ENCODE measurements around the gene MVB12B.

Gene MVB12B

DNA sequence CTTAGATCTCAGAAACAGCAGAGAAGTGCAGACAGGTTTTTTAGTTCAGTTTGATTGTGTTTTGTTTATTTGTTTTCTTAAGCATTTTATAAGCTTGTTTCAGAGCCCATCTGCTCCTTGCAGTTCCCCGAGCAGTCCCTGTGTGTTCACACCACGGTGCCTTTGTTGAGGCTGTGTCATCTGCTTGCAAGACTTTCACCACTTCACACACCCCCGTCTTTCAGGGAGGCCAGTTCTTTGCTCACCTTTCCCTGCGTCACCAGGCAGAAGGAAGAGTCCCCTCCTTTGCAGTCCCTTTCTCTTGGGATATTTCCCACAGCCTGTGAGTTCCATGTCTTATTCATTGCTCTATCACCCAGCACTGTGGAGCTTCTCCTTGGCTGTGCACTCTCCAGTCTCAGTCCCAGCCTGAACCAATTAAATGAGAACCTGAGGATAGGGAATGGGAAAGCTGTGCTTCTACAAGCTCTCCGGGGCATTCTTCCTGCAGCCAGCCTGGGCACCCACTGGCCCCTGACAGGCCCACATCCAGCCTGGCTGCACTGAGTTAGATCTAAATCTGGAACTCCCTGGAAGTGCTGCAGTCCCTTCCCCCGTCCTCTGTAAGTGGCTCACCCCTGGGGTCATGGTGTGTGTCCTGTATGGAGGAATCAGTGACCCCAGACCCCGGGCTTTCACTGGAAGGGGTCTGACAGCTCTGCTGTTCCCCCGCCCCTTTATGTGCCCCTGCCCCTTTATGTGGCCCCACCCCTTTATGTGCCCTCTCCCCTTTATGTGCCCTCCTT lies 5.5 kb downstream of the MVB12B start:
- no peak for DNase-seq (ENCODE audit: low spot score)

DNA sequence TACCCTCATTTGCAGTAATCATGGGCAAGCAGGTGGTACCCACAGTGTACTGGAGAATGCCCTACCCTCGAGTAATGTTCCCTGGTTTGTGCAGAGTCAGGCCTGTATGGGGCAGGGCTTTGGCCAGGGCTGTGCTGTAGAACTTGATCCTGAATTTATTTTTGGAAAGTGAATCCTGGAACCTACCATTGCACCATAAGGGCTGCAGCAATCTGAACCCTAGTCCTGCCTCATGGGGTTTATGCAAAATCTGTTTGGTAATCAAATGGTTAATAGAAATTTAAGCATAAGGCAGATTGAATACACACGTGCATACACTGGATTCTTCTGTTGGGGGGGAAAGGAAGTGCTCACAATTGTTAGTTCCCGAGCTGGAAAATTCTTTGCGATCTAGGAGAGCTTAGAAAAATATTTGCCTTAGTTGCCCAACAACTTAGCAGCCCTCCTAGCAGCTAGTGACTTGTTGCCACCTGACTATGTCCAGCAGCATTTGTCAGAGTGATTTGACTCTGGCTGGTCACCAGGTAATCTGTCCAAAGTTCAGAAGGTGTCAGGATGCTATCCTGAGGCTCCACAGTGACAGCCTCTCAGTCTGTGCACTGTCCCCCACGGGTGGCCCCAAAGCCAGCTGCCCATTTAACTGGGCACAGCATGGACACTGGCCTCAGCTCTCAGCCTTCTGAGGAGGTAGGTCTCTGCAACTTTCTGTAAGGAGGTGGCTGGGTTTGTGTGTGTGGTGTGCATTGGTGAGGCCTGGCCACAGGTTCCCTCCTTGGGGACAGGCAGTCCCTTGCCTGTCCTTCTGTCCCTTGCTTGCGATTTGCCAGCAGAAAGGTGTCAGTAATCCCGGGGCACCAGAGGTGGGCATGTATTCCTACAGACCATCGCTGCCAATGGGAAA lies 8.3 kb downstream of the MVB12B start:
- DNase-seq (ENCODE audit: low spot score), result no peak

DNA sequence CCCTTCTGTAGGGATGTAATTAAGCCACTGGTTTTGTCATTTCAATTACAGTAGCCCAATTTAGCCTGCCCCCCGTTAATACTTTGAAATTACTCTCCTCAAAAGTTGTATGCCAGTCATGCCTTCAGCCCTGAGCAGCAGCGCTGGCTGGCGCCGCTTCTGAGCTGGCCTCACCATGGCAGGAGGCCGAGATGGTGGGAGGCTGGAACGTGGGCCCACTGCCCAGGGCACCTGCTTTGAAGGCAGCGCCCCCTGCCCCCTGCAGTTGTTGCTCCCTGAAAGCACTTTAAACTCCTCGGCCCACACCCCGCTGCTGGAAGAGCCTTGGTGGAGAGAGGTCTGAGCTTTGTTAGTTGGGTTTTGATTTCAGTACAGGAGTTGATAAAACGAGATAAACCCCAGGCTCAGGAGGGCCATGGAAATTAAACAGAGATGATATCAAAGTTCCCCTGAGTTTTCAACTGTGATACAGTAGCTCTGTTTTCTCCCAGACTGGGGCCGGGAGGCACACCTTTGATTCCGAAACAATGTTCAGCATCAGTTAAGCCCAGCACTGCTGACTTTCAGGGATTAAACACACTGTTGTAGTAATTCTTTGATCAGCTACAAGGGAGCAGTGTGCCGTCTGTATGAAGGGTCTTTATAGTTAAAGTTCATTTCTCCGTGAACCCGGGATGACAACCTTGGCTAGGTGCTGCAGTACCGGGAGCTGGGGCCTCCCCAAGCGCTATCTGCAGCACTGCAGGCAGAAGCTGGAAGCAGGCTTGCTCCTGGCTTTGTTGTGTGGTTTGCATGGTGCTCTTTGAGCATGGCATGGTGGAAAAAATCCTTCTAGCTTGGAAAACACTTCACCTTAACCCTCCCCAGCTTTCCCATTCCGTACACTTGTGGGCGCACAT lies 9.5 kb downstream of the MVB12B start:
- DNase-seq (ENCODE audit: low spot score), result no peak

DNA sequence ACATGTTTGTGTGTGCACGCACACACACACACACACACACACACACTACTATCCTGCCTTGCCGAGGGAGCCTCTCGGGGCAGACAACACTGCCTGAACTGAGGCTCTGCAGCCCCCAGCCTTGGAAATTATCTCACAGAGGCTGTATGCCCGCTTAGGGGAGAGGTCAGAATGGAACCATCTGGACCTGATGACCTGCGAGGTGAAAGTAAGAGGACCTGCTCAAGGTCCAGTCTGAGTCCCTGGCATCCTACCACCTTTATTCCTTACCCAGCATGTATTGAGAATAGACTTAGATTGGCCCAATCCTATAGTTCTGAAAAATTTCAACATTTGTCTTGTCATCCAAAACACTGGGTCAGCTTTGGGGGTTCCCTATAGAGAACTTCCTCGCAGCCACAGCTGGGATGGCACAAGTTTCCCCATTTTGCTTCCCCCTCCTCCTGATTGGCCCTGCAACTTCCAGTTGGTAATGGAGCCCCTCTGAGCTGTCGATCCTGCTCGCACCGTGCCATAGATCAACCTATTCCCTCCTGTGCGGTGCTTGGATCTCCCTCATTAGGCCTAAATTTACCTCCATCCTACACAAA lies 10.2 kb downstream of the MVB12B start:
- no peak for DNase-seq (ENCODE audit: low spot score)

DNA sequence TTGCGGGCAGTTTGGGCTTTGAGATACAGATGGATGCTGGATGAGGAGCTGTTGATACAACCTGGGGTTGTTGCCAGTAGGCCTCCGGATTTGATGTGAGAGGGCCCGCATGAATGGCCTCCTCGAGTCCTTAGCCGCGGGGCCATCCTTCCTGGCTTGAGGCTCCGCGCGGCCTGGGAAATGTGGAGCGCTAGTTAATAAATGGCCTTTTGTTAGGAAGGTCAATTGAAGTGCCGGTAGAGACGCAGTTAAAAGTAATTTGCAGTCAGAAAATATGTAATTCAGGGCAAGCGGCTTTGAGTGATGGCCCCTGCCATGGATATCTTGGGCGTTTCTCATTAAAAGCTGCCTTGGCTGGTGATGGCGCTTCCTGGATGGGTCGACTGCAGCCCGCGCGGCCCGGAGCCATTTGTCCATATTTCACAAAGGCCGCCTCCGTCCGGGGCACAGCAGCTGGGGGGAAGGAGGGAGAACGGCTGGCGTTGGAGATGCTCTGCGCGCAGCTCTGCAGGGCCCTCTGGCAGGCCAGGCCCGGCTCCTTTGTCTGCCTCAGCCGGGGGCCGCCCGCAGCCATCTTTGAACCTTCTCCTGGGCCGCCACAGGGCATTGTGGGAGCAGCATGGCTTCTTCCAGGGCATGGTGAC lies 11.2 kb downstream of the MVB12B start:
- no peak for DNase-seq (ENCODE audit: low spot score)

DNA sequence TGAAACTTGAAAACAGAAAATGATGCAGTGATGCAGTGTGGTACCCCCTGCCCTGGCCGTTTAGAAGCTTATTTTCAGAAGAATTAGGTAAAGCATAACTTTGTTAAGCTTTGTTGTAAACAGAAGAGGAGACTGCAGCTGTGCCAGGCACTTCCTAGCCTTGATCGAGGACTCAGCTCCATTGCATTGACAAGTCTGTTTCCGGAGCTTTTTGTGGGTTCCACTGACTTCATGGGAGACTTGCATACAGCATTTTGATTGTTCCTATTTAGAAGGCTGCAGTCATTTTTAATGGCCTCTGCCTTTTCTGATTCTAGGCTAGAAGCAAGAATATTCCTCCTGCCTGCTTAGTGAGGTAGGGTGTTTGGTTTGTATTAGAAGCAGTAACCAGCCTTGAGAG lies 12.3 kb downstream of the MVB12B start:
- no peak for DNase-seq (ENCODE audit: low spot score)

DNA sequence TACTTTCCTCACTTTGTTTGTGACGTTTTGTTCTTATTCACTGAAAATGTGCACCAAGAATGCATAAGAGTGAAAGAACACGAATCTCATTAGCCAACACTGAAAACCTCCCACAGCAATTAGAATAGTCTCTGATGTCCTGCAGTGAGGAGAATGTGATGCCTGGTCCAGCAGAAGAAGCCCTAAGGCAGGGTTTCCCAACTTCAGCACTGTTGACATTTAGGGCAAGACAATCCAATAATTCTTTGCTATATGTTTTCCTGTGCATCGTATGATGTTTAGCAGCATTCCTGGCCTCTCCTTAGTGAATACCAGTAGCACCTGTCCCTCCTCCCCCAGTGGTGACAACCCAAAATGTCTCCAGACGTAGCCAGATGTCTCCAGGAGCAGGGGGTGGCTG lies 14.8 kb downstream of the MVB12B start:
- no peak for DNase-seq (ENCODE audit: low spot score)

DNA sequence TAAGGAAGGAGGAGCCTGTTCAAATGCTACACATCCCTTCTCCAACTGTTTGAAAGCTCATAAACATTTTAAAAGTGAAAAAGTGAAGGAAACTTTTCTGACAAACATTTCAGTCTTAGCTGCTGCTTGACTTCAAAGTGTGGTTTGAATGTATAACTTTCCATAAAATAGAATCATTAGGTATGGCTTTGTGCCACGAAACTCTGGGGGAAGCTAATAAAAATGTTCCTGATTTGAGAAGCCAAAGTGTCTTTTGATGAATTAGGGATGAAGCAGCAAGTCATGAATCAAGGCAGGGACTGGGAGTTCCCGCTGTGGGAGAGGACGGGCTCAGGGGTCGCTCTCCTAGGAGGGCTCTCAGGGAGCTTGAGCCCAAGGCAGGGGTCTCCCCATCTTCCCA lies 15.3 kb downstream of the MVB12B start:
- DNase-seq (ENCODE audit: low spot score), result no peak

DNA sequence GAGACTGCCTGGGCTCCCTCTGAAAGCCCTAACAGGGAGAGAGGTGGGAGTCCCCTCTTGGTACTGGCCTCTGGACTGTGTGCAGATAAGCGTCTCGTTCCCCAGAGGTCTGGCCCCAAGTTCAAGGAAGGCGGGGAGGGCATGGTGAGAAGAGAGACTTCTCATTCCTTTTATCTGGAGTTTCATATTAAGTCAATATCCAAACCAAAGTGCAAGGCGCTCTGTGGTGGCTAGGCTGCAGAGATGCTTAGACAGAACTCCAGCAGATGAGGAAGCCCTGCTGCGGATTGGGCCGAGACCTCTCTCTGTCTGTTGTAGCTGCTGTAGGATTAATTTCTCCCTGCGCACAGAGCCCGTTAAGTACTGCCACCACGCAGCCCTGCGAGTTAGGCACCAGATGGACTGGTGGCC lies 16.0 kb downstream of the MVB12B start:
- DNase-seq (ENCODE audit: low spot score), result no peak

DNA sequence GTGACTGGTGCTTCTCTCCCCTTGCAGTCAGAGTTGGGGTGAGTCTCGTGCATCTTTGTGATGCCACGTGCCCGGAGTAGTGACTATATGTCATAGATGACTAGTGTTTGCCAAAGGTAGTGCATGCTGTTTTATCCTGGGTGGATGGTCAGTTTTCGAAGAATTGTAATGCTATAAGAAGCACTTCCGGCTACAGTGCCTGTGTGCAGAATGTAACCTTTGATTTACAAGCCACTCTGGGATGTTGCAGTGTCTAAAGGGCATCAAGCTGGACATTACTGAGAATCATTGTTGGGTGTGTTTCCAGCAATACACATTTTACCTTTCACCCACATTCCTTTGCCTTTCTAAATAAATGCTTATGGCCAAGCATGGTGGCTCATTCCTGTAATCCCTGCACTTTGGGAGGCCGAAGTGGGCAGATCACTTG lies 16.7 kb downstream of the MVB12B start:
- no peak for DNase-seq (ENCODE audit: low spot score)

DNA sequence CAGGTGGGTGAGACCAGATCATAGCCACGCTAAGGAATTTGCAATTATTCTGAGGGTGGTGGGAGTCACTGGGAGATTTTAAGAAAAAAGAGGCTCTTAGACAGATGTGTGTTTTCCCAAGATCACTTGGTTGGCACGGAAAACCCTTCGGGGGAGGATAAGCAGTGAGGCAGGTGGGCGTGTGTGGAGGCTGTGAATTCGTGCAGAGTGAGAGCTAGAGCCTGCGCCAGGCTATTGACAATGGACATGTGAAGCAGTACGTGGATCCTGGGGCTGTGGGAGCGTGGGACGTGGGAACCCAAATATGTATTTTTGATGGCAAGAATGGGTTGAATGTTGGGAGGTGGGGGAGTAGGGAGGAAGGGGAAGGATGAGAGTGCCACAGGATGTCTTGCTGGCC lies 19.4 kb downstream of the MVB12B start:
- no peak for DNase-seq (ENCODE audit: low spot score)

DNA sequence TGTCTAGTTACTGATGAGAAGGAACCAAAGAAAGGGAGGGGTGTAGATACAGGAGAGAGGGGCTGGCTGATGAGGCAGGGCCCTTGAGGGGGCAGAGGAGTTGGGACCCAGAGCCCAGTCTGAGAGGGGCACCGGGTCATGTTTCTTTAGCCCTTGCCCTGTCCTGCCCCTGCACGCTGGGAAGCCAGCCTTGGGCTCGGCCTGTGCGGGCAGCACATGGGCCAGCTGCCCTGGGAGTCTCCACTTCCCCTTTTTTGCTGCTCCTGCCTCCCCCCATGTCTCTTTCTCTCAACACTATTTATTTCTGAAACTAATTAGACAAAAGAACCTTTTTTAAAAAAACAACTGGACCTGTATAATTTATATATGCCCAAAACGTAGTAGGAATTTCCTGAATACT lies 20.5 kb downstream of the MVB12B start:
- DNase-seq (ENCODE audit: low spot score), result no peak

DNA sequence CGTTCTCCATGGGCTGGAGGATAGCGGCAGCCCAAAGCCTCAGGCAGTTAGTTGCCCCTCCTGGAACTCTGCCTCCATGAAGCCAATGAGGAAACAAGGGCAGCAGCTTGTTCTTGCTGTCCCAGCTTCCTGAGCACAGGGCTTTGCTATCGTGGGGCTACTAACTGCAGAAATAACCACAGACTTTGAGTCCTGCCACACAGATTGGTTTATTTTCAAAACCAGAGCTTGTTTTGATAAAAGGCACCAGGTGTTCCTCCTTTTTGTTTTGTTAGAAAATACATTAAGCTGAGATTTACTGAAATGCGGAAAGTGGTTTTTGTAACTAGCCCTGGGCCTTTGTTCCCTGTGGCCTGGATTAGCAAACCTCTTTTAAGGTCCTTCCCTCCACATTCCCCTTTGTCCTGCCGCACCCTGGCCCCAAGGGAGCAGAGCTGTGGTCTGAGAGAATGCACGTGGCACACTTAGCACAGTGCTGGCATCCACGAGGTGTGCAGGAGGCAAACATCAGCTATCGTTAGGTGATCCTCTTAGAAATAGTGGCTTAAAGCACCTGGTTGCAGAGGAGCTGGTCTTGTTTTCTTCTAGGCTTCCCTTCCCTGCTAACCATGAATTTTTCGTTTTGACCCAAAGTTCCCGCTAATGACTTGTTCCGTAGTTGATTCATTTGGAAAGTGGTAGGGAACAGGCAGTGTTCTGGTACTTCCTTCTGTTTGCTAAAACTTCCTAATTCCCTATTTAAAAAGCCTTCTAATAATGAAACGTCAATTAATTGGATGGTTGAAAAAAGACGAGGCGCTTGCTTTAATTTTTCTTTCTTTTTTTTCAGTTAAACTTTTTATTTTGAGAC lies 21.5 kb downstream of the MVB12B start:
- DNase-seq (ENCODE audit: low spot score), result no peak

DNA sequence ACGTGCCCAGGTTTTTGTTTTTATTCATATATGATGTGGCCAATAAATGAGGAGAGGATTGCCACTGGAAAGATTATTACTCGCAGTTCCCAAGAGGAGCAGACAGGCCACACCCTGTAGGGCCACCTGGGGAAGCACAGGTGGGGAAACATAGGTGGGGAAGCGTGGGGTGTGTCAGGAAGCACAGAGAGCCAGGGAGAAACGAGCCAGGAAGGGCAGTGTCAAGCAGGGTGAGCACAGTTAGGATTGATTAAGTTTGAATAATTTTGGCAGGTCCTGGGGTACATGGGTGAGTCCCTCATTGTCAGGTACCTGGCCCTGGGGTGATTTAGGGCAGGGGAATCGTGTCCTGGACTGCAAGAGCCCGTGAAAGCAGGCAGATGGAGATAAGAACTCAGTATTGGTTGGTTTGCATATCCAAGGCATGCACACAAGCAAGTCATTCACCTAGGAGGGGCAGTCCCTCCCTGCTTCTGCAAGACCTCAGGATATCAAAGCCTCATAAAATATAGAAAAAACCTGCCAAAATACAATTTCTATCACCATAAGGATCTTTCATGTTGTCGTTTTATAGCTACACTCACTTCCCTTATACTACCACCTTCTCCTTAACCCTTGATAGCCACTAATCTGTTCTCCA lies 22.4 kb downstream of the MVB12B start:
- DNase-seq (ENCODE audit: low spot score), result no peak

DNA sequence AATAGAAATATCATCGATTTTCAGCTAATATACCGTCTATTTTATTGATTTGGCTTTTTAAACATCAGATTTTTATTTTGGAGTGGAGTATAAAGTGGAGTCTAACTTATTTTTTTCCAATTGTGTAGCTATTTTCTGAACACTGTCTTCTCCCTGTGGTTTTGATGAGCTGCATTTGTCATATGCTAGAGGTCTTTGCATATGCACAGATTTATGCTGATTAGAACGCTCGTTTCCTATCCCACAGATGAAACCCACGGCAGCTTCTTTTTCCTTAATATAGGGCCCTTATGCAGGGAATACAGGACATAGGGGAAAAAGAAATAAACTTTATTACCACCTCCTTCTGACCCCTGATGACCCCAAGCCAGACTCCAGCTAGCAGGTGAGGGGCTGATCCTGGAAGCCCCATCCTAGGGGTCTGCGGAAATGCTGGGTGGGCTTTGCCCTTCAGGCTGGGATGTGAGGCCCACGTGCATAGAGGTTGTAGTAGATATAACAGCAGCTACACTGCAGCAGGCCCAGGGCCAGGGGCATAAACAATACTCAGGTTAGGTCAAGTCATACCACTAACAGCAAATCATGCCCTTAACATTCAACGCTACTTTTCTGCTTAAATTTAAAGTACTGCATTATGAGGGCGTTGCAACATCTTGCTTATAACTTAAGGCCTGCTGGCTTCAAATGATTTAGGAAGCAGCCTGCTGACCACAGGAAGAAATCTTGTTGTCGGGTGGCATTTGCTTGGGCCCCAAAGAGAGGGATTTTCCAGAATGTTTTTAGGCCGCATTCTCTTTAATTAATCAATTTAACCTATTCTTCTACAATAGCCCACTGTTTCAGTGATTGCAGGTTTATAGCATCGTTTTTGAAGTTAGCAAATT lies 28.5 kb downstream of the MVB12B start:
- no peak for DNase-seq (ENCODE audit: low spot score)

DNA sequence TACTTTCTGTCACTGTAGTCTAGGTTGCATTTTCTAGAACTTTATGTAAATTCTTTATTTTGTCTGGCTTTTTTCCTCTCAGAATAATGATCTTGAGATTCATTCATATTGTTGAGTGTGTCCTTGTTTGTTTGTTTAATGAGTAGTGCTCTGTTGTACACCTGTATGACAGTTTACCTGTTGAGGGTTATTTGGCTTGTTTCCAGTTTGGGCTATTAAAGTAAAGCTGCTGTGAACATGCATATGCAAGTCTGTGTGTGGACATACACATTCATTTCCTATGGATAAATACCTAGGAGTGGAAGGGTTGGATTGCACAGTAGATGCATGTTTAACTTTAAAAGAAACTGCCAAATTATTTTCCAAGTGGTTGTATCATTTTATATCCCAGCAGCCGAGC lies 30.4 kb downstream of the MVB12B start:
- no peak for DNase-seq (ENCODE audit: low spot score)

DNA sequence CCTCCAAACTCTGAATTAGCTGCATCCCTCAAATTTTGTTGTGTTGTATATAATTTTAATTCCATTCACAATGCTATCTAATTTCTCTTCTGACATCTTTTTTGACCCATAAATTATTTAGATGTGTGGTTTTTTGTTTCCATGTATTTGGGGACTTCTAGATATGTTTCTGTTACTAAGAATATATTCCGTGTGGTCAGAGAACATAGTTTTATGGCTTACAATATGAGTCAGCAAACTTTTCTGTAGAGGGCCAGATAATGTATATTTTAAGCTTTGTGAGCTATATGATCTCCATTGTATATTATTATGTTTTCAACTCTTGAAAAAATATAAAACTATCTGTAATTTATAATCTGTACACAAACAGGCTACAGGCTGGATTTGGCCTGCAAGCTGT lies 33.4 kb downstream of the MVB12B start:
- DNase-seq (ENCODE audit: low spot score), result no peak

DNA sequence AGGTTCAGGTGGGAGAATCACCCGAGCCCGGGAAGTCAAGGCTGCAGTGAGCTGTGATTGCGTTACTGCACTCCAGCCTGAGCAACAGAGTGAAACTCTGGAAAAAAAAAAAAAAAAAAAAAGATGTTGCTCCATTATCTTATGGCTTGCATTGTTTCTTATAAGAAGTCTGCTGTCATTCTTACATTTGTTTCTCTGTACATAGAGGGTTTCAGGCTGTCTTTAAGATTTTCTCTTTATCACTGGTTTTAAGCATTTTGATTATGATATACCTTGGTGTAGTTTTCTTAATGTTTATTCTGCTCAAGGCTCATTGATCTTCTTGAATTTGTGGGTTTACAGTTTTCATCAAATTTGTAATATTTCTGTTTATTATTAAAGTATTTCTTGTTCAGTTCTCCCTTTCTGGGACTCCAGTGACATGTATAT lies 35.2 kb downstream of the MVB12B start:
- no peak for DNase-seq (ENCODE audit: low spot score)

DNA sequence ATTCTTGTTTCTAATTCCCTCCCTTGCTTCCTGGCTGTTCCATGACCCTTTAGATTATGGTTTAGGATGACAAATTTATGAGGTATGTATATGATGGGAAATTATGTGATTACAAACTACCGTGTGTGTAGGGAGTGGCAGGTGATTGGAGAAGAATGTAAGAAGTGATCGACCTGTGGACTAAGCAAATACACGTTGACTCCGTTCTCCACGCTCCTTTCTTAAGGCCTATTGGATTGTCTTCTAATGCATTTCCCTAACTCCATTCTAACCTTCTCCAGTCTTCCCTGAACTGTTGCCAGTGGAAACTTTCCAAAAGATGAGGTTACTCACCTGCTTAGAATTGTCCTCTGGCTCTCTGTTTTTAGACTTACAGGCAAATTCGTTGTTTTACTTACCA lies 36.6 kb downstream of the MVB12B start:
- DNase-seq (ENCODE audit: low spot score), result no peak
